ENCODE data around the gene ATP5F1D.

GRCh38 chr19:1280636-1281568 is 39.4 kb downstream of the ATP5F1D start:
- no peak for TF ChIP-seq ZNF703 (CRISPR knock-in tag; IDR thresholded peaks at IDR 0.05; ENCODE audit: borderline replicate concordance)
- TF ChIP-seq, protein P1, sequence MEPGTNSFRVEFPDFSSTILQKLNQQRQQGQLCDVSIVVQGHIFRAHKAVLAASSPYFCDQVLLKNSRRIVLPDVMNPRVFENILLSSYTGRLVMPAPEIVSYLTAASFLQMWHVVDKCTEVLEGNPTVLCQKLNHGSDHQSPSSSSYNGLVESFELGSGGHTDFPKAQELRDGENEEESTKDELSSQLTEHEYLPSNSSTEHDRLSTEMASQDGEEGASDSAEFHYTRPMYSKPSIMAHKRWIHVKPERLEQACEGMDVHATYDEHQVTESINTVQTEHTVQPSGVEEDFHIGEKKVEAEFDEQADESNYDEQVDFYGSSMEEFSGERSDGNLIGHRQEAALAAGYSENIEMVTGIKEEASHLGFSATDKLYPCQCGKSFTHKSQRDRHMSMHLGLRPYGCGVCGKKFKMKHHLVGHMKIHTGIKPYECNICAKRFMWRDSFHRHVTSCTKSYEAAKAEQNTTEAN (CRISPR knock-in tag; conservative IDR thresholded peaks at IDR 0.05) = no peak
- no peak for TF ChIP-seq SMC3 (IDR thresholded peaks at IDR 0.05; ENCODE audit: low read length)
- TF ChIP-seq, protein P2, sequence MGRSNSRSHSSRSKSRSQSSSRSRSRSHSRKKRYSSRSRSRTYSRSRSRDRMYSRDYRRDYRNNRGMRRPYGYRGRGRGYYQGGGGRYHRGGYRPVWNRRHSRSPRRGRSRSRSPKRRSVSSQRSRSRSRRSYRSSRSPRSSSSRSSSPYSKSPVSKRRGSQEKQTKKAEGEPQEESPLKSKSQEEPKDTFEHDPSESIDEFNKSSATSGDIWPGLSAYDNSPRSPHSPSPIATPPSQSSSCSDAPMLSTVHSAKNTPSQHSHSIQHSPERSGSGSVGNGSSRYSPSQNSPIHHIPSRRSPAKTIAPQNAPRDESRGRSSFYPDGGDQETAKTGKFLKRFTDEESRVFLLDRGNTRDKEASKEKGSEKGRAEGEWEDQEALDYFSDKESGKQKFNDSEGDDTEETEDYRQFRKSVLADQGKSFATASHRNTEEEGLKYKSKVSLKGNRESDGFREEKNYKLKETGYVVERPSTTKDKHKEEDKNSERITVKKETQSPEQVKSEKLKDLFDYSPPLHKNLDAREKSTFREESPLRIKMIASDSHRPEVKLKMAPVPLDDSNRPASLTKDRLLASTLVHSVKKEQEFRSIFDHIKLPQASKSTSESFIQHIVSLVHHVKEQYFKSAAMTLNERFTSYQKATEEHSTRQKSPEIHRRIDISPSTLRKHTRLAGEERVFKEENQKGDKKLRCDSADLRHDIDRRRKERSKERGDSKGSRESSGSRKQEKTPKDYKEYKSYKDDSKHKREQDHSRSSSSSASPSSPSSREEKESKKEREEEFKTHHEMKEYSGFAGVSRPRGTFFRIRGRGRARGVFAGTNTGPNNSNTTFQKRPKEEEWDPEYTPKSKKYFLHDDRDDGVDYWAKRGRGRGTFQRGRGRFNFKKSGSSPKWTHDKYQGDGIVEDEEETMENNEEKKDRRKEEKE (IDR thresholded peaks at IDR 0.05) = no peak
- no peak for TF ChIP-seq HIVEP1 (CRISPR knock-in tag; IDR thresholded peaks at IDR 0.05)
- no peak for TF ChIP-seq SP2 (CRISPR knock-in tag; IDR thresholded peaks at IDR 0.05)
- TF ChIP-seq, protein P3, sequence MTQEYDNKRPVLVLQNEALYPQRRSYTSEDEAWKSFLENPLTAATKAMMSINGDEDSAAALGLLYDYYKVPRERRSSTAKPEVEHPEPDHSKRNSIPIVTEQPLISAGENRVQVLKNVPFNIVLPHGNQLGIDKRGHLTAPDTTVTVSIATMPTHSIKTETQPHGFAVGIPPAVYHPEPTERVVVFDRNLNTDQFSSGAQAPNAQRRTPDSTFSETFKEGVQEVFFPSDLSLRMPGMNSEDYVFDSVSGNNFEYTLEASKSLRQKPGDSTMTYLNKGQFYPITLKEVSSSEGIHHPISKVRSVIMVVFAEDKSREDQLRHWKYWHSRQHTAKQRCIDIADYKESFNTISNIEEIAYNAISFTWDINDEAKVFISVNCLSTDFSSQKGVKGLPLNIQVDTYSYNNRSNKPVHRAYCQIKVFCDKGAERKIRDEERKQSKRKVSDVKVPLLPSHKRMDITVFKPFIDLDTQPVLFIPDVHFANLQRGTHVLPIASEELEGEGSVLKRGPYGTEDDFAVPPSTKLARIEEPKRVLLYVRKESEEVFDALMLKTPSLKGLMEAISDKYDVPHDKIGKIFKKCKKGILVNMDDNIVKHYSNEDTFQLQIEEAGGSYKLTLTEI (CRISPR knock-in tag; conservative IDR thresholded peaks at IDR 0.05) = no peak

Measured in HepG2 (cell line).